Germinal center (tissue), 1 donor: ENCODE data around the gene GIMAP4.
"Not testable (repeated sequence)": the region's sequence is repeated elsewhere in the genome, so short reads cannot be mapped to it uniquely, and the experiment has no call there.

Experiments
- DNase-seq: peaks from one replicate; pipeline ENCODE4 v3.0.0; 2012; ENCODE audit warnings: mixed read lengths, low spot score

GIMAP4 gene

GRCh38 chr7:150567169-150567568, at the start of gene GIMAP4:
GIMAP4 (plus strand) TSS chr7:150567390; CDS start chr7:150569902, 2,512 bp downstream.
- DNase-seq: no peak

GRCh38 chr7:150519310-150519709, 47.9 kb upstream of the GIMAP4 start:
- DNase-seq: no peak

GRCh38 chr7:150520145-150520544, 47.0 kb upstream of the GIMAP4 start:
- DNase-seq: no peak

- DNase-seq: not testable (repeated sequence)
These were observed 44.3 kb upstream of the GIMAP4 start for GRCh38 chr7:150522931-150523330.

- no peak for DNase-seq
These were observed 43.2 kb upstream of the GIMAP4 start for GRCh38 chr7:150524018-150524417.

- DNase-seq: no peak
These were observed 35.5 kb upstream of the GIMAP4 start for GRCh38 chr7:150531704-150532103.

GRCh38 chr7:150538259-150538658, 28.9 kb upstream of the GIMAP4 start:
- DNase-seq: no peak

GRCh38 chr7:150553163-150553562, 14.0 kb upstream of the GIMAP4 start:
- DNase-seq: no peak

GRCh38 chr7:150556521-150557138, 10.6 kb upstream of the GIMAP4 start:
- DNase-seq: no peak

- no peak for DNase-seq
These were observed 6.7 kb upstream of the GIMAP4 start for GRCh38 chr7:150560486-150560885.

GRCh38 chr7:150562919-150563318, 4.3 kb upstream of the GIMAP4 start:
- DNase-seq: no peak

GRCh38 chr7:150564006-150564405, 3.2 kb upstream of the GIMAP4 start:
- no peak for DNase-seq

GRCh38 chr7:150564566-150564965, 2.6 kb upstream of the GIMAP4 start:
- DNase-seq: no peak

- no peak for DNase-seq
These were observed 2.0 kb upstream of the GIMAP4 start for GRCh38 chr7:150565239-150565638.

GRCh38 chr7:150566123-150566522, 1.1 kb upstream of the GIMAP4 start:
- DNase-seq: no peak

- no peak for DNase-seq
These were observed 618 bp upstream of the GIMAP4 start for GRCh38 chr7:150566572-150566971.

- no peak for DNase-seq
These were observed 696 bp downstream of the GIMAP4 start for GRCh38 chr7:150567871-150568301.

GRCh38 chr7:150568714-150569113, 1.5 kb downstream of the GIMAP4 start:
- no peak for DNase-seq

- DNase-seq: no peak
These were observed 2.2 kb downstream of the GIMAP4 start for GRCh38 chr7:150569245-150569955.

GRCh38 chr7:150570556-150571465, 3.6 kb downstream of the GIMAP4 start:
- no peak for DNase-seq

GRCh38 chr7:150572496-150572895, 5.3 kb downstream of the GIMAP4 start:
- DNase-seq: no peak

- DNase-seq: not testable (repeated sequence)
These were observed 12.9 kb downstream of the GIMAP4 start for GRCh38 chr7:150579979-150580637.
